ENCODE measurements around the gene SRGAP3.

The SRGAP3 gene

DNA sequence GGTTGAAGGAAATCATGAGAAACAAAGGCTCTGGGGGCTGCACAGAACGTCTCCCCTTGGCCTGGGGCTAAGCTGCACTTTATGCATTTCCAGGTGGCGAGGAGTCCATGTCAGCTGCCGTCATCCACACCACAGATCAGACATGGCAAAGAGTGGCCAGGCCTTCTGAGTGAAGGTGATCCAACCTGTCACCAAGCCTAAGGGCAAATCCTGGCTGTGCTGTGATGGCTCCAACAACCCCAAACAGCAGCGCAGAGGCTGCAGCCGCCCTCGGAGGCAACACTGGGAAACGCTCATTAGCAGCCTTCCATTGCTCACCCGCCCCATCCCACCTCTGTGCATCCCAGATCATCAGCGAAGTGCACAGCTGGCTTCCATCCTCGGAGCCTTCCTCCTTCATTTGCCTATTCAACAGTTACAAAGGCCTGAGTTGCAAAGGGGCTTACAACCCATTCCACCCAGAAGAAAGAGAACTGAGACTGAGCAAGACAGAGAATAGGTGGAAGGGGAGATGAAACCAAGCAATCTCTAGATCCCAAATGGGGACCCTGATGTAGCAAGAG is 55.7 kb downstream of the SRGAP3 start:
- TF ChIP-seq ZNF274 (IDR thresholded peaks at IDR 0.05; ENCODE audit: low read depth, low read length) = no peak
- no peak overlapping the region for H3K4me3 ChIP-seq (ENCODE audit: low read length)

DNA sequence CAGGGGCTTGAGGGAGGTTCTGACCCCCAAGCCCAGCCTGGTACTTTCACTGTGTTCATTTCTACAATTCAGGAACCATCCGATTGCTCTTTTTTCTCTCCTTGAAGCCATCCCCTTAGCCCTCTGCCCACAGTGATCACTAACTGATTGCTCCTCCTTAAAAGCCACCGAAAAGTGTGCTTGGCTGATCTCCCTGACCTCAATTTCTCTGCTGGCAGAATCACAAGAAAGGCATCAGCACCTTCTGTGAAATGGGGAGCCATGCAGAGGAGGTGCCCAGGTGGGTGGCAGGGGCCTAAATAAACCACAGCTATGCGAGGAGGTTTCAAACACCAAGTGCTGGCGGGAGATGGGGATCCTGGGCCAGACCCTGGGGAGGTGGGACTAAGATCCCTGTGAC is 56.2 kb downstream of the SRGAP3 start:
- no peak overlapping the region for H3K4me3 ChIP-seq (ENCODE audit: low read length)
- TF ChIP-seq ZNF274 (IDR thresholded peaks at IDR 0.05; ENCODE audit: low read depth, low read length) = no peak

DNA sequence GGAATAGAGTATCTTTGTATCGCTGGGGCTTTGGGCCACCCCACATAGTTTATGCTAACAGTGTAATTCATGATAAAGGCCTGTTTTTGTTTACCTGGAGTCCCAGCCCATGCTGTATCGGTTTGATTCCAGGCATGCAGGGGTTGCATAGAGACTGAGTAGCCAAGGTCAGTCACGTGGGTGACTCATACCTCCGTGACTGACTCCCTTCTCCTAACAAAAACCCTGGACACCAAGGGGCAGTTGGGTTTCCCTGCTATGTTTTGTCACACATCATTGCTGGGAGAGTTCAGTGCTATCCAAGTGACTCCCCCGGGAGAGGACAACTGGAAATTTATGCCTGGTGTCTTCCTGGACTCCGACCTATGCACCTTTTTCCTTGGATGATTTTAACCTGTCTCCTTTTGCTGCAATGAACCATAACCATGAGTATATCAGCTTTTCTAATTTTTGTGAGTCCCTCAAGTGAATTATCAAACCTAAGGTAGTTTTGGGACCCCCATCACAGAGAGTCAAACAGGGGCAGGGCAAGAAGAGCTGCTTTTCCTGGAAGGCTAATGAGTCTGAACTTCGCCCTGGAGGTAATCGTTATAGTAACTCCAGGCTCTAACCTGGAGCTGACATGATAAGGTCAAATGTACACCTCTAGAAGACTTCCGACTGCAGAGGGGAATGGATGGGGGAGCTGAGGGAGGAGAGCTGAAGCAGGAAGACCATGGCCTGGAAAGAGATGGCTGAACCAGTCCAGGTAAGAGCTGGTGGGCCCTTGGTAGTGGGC is 57.0 kb downstream of the SRGAP3 start:
- no peak for TF ChIP-seq ZNF274 (IDR thresholded peaks at IDR 0.05; ENCODE audit: low read depth, low read length)

DNA sequence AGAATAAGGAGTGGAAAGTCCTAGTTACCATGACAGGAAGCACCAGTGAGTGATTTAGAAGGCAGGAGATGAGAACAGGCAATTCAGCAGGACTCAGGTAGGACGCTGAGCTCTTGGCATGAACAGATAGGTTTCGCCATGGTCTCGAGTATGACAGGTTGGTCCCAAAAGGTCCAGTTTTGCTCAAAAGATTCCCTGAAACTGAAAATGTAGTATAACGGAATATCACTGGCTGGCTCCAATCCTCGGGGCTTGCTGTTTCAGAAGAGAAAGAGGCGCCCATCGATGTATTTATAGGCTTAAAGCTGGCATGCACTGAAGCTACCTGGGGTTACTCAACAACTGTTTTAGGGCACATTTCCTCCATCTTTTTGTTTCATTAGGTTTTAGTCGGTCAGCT is 59.2 kb downstream of the SRGAP3 start:
- no peak for TF ChIP-seq ZNF274 (IDR thresholded peaks at IDR 0.05; ENCODE audit: low read depth, low read length)
- H3K4me3 ChIP-seq (ENCODE audit: low read length) = no peak overlapping the region

More for the DNA sequence above, 57.0 kb downstream of the SRGAP3 start:
- H3K4me3 ChIP-seq (ENCODE audit: low read length) = no peak overlapping the region

DNA sequence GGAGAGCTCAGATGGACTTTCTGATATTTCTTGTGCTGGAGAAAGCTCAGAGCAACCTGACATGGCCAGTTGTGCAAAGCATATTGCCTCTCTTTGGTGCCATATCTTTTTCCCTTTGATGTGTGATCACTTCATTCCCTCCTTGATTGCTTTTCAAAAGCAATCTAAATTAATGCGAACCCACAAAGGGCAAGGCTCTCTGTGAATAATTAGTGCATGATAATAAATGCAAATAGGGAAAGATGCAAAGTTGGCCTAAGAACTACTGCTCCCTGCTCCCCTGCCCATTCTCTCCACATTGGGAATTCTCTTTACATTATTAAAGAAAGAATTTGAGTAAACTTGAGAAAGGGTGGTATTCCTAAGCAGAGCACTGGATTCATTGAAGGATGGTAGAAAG is 60.9 kb downstream of the SRGAP3 start:
- no peak overlapping the region for H3K4me3 ChIP-seq (ENCODE audit: low read length)
- TF ChIP-seq ZNF274 (IDR thresholded peaks at IDR 0.05; ENCODE audit: low read depth, low read length) = no peak

DNA sequence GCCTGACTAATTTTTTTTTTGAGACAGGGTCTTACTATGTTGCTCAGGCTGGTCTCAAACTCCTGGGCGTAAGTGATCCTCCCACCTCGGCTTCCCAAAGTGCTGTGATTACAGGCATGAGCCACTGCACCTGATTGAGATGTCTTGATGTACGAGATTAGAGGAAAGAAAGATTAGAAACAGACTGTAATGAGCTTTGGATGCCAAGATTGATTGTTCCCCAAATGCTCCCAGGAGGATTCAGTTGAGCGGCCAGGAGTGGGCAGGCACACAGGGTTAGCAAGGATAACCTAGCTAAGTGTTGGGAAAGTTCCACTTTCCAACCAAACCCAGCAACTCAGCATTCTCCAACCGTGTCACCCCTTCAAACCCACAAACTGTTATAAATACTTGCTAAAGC is 63.7 kb downstream of the SRGAP3 start:
- TF ChIP-seq ZNF274 (IDR thresholded peaks at IDR 0.05; ENCODE audit: low read depth, low read length) = no peak
- H3K4me3 ChIP-seq (ENCODE audit: low read length) = no peak overlapping the region

DNA sequence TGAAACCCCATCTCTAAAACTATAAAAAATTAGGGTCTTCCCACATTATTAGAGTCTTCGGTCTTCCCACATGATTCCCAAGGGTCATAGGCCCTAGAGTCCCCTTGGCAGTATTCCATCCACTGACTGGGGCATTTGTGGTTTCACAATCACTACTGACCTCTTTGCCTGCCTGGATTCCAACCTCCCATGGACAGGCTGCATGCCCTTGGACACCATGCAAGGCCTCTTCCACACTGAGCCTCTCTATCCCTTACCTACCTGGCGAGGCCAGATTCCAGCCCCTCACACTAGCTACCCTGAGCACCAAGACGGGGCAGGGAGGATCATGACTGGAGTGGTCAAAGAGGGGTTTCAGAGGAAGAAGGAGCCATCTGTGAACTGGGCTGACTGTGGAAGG is 64.4 kb downstream of the SRGAP3 start:
- no peak for TF ChIP-seq ZNF274 (IDR thresholded peaks at IDR 0.05; ENCODE audit: low read depth, low read length)
- H3K4me3 ChIP-seq (ENCODE audit: low read length) = no peak overlapping the region

DNA sequence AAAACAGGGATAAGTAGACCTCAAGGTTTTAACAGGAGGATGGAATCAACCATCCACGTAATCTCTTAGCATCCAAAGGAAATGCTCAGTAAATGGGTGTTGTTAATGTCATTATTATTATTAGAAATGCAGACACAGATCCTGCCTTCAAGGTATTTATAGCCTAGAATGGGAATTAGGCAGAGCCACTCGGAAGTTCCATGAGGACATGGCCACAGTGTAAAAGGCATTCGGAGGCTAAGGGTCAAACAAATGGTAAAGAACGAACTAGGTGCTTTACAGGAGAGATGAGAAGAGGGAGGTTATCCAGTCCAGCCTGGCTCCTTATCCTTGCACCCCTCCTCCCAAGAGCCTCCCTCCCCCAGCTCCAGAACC is 65.0 kb downstream of the SRGAP3 start:
- no peak overlapping the region for H3K4me3 ChIP-seq (ENCODE audit: low read length)
- no peak for TF ChIP-seq ZNF274 (IDR thresholded peaks at IDR 0.05; ENCODE audit: low read depth, low read length)

DNA sequence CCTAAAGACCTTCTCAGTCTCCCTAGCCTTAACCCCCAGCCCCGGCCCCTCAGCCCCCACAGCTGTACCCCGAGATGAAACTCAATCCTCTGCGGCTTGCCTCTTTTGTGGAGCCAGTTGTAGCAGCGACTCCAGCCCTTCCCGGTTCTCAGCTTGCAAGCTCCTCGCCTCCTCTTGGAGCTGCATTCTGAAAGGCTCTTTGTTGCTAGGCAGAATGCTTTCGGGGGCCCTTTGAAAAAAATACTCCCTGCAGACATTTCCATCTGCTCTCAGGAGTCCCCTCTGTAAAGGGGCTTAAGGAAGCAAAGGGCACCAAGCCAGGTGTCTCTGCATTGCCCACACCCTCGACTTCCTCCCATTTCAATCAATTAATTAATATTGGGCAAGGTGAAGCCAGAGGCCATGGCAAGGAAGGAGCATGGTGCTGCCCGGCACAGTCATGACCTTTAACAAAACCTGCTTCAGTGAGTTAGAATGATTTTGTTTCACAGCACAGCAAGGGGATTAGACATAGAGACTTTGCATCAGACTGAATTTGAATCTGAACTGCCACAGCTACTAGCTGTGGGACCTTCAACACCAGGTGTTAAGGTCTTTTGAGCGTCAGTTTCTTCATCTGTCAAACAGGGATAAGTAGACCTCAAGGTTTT is 65.5 kb downstream of the SRGAP3 start:
- TF ChIP-seq ZNF274 (IDR thresholded peaks at IDR 0.05; ENCODE audit: low read depth, low read length) = no peak
- no peak overlapping the region for H3K4me3 ChIP-seq (ENCODE audit: low read length)

DNA sequence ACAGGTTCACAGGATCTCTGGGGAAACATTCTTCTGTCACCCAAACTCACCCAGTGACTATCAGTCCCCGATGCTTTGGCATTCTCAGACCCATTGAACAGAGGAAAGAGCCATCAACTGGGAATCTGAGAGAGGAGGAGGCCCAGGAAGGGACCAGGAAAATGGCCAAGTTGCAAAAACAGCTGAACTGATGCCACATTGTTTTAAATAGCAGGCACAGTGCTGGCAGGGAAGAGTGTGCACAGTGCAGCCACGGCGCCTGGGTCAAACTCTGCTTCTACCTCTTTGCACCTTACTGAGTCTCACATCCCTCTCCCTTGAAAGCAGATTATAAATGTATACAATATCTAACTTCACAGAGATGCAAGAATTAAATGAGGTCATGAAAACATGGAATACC is 66.4 kb downstream of the SRGAP3 start:
- no peak overlapping the region for H3K4me3 ChIP-seq (ENCODE audit: low read length)
- no peak for TF ChIP-seq ZNF274 (IDR thresholded peaks at IDR 0.05; ENCODE audit: low read depth, low read length)

DNA sequence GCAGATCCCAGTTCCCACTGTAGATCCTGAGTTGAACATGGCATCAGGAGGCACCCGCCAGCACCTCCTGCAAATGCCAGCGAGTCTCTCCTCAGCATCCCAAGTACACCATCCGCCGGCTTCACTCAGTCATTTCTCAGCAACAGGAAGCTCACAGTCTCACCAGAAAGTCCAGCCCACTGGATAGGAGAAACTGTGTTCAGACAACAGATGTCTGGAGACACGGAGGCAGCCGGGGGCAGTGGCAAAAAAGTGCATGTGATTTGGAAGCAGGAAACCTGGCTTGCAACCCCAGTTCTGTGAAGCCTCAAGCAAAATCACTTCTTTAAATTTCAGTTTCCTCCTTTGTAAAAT is 68.7 kb downstream of the SRGAP3 start:
- no peak for TF ChIP-seq ZNF274 (IDR thresholded peaks at IDR 0.05; ENCODE audit: low read depth, low read length)
- no peak overlapping the region for H3K4me3 ChIP-seq (ENCODE audit: low read length)

DNA sequence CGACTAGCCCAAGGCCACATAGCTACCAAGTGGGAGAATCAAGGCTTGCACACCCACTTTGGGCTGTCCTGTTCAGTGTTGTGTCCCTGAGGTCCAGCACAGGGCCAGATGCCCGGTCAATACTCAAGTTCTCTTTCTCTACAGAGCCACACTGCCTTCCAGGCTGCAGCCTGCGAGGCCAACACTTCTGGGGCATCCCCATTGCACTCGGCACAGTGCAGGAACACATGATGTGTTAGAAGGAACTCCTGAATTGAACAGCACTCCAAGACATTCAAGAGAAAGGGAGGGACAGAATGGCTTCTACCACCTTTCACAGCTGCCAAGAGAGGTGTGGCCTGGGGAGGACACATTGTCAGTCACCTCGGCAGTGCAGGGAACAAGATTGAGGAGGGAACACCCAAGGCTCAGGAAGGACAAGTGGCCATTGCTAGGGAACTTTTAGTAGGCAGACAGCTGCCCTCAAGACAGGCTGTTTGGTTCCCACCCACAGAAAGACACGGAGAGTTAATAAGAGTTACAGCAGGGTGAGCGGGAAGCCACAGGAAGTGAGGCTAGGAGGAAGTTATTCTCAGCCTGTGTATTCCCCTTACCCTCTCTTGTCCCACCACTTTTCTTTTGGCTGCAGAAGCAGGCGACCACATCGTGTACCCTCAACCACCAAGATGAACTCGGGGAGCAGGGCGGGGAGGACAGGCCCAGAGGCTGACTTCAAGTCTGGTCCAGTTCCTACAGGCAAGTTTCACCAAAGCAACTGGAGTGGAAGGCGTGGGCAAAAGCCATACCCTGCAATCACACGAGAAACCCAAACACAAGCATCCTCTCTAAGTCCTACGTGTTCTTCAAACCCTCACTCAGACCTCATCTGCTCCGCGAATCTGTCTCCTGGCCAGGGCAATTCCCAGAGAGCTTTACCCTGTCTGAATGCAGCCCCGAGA is 69.4 kb downstream of the SRGAP3 start:
- TF ChIP-seq ZNF274 (IDR thresholded peaks at IDR 0.05; ENCODE audit: low read depth, low read length) = no peak
- H3K4me3 ChIP-seq (ENCODE audit: low read length) = no peak overlapping the region

DNA sequence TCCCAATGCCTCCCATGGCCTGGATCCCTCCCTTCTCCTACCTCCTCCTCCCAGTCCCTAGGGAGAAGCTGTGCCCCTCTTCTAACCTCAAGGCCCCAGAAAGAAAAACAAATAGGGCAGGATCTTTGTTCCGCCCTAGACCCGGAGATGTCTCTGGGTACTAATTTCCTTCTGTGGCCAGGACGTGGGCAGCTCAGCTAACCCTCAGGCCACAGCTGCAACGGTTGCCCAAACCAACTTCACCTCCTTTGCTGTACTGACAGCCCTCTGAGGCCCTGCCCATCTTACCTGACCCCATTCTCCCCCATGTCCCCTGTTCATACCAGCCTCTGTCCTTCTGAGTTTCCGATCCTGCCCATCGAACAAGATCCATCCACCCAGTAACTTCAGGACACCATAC is 70.7 kb downstream of the SRGAP3 start:
- TF ChIP-seq ZNF274 (IDR thresholded peaks at IDR 0.05; ENCODE audit: low read depth, low read length) = no peak
- H3K4me3 ChIP-seq (ENCODE audit: low read length) = no peak overlapping the region

DNA sequence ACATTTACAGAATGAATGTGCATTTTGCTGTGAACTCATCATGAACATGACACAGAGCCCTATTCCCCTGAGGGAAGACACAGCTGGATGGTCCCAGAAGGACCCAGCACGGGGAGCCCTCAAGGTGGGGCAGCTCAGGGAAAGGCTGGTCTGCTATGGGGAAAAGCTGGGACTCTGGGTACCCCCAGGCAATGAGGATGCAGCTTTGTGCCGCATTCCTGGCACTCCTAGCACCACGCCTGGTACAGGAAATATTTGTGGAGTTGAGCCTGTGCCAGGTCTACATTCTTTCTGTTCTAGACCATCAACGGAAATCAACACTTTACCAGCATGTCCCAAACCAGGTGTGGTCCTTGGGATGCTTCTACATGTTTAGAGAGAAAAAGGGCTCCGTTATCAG is 74.0 kb downstream of the SRGAP3 start:
- no peak for TF ChIP-seq ZNF274 (IDR thresholded peaks at IDR 0.05; ENCODE audit: low read depth, low read length)

More for the DNA sequence above, 74.0 kb downstream of the SRGAP3 start:
- H3K4me3 ChIP-seq (ENCODE audit: low read length) = no peak overlapping the region
